Subcutaneous adipose tissue (tissue), 4 donors: Measurements from ENCODE around the gene VASP. TPM values are rescaled to one million over a fixed set of nuclear protein-coding genes. Genes with fewer than 3 reads are reported as not detected.

Experiments used
- CTCF ChIP-seq: fragments of 450-650 bp; IDR thresholded peaks from one replicate; pipeline ENCODE4 v1.5.1; 2016; ENCODE audit warnings: low read depth, mild to moderate bottlenecking, control low read depth, antibody characterized with exemption, moderate library complexity
- total RNA-seq, 4 donors: library from RNA; depleted of rRNA; stranded (reverse); fragments of >200 nt; gene quantifications; one replicate each; pipeline ENCODE4 v1.1.0, GENCODE V29; 2016

The VASP gene
- total RNA-seq, 4 donors from 2014 or later = 24.9 to 44.5 (median 40.5) TPM

- no peak for TF ChIP-seq CTCF
These were observed 36.0 kb upstream of the VASP start for GRCh38 chr19:45471111-45471930.

- no peak for TF ChIP-seq CTCF
These were observed 35.2 kb upstream of the VASP start for GRCh38 chr19:45471931-45472562.

- TF ChIP-seq CTCF = no peak
These were observed 34.5 kb upstream of the VASP start for GRCh38 chr19:45472563-45473366.

GRCh38 chr19:45473367-45473681 lies 34.0 kb upstream of the VASP start:
- no peak for TF ChIP-seq CTCF

- no peak for TF ChIP-seq CTCF
These were observed 33.3 kb upstream of the VASP start for GRCh38 chr19:45473682-45474605.

- no peak for TF ChIP-seq CTCF
These were observed 32.4 kb upstream of the VASP start for GRCh38 chr19:45474606-45475521.
